ENCODE data around the gene MCRIP2. TPM values are rescaled to one million over a fixed set of nuclear protein-coding genes. Genes with fewer than 3 reads are reported as not detected.

MCRIP2 gene
- polyA plus RNA-seq, 4 donors, result 43.4 to 279 (median 166) TPM

DNA sequence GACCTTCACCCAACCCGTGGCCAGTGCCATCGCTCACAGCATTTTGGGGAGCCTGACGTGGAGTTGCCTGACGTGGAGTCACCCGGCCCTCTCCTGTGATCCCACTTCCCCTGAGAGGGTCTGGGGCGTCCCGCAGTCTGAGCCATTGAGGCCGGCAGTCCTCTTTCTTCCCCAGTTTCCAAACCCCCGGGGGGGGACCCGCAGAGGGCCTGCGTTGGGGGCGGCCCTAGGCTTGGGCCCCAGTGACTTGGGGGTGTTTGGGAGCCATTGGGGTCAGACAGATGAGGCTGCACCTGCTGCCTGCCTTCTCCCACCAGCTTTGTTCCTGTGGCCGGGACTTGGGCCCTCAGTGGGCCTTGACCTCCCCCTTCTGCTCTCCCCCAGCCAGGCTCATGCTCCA lies 28.0 kb downstream of the MCRIP2 start:
- Histone ChIP-seq H3K27ac (ENCODE audit: low read depth in 1 of 3, low read length in 2 of 3) (no peak overlapping the region), H3K4me1 (ENCODE audit: control insufficient read depth in 3 of 3, insufficient read depth in 2 of 3, low read depth in 1 of 3, low read length in 2 of 3) (peaks cover 0 to 14% (median 0%) of the 10 kb centered on the region in 3 donors), H3K9me3 (ENCODE audit: control insufficient read depth in 2 of 2, insufficient read depth in 1 of 2, low read depth in 1 of 2, low read length in 1 of 2) (no peaks in the 10 kb centered on the region), H3K36me3 (ENCODE audit: control insufficient read depth in 3 of 3, insufficient read depth in 2 of 3, low read depth in 1 of 3, low read length in 3 of 3) (peaks cover 15 to 81% (median 21%) of the 10 kb centered on the region in 3 donors), H3K27me3 (ENCODE audit: control insufficient read depth in 3 of 3, insufficient read depth in 3 of 3, low read length in 3 of 3) (no peaks in the 10 kb centered on the region), H3K4me3 (ENCODE audit: low read depth in 1 of 3, low read length in 3 of 3) (no peak overlapping the region)
- FAIRE-seq, result no peak
- DNase-seq, result no peak
- 91 to 97% (median 93%) methylated on average over 9 to 13 of the region's 13 CpGs for WGBS, 3 donors

GRCh38 chr16:670485-671352 lies 29.1 kb downstream of the MCRIP2 start:
- H3K9me3 ChIP-seq (ENCODE audit: control insufficient read depth in 2 of 2, insufficient read depth in 1 of 2, low read depth in 1 of 2, low read length in 1 of 2), result no peaks in the 10 kb centered on the region
- DNase-seq (no peak), FAIRE-seq (no peak)
- no peaks in the 10 kb centered on the region for H3K27me3 ChIP-seq (ENCODE audit: control insufficient read depth in 3 of 3, insufficient read depth in 3 of 3, low read length in 3 of 3)
- peaks cover 15 to 84% (median 21%) of the 10 kb centered on the region in 3 donors for H3K36me3 ChIP-seq (ENCODE audit: control insufficient read depth in 3 of 3, insufficient read depth in 2 of 3, low read depth in 1 of 3, low read length in 3 of 3)
- WGBS, 3 donors, result 93 to 96% (median 95%) methylated on average over 42 to 52 of the region's 52 CpGs
- H3K4me3 ChIP-seq (ENCODE audit: low read depth in 1 of 3, low read length in 3 of 3), result no peak overlapping the region
- H3K4me1 ChIP-seq (ENCODE audit: control insufficient read depth in 3 of 3, insufficient read depth in 2 of 3, low read depth in 1 of 3, low read length in 2 of 3), result peaks cover 3 to 21% (median 5%) of the 10 kb centered on the region in 3 donors
- H3K27ac ChIP-seq (ENCODE audit: low read depth in 1 of 3, low read length in 2 of 3), result no peak overlapping the region

DNA sequence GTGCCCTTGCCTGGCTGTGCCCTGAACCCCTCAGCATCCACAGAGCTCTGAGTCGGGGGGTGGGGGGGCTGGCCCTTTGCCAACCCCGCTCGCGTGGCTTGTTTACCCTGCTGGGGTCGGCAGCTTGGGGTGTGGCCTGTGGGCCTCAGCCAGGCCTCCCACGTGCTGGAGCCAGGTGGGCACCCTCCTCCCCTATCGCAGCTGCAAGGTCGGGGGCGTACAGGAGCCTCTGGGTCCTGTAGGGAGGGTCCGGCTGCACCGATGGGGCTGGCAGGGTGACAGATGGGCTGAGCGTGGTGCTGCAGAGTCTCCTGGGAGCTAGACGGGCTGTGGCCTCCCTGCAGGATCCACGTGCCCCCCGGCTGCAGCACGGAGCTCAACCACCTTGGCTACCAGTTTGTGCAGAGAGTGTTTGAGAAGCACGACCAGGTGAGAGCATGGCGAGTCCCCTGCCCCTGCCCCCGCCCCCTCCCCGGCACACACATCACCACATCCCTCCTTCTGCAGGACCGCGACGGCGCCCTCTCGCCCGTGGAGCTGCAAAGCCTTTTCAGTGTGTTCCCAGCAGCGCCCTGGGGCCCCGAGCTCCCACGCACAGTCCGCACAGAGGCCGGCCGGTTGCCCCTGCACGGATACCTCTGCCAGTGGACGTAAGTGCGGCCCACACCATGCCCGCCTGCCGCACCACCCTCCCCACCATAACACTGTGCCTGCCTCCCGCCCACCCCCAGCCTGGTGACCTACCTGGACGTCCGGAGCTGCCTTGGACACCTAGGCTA lies 29.9 kb downstream of the MCRIP2 start:
- Histone ChIP-seq H3K27me3 (ENCODE audit: control insufficient read depth in 3 of 3, insufficient read depth in 3 of 3, low read length in 3 of 3) (peaks cover 0 to 3% (median 0%) of the 10 kb centered on the region in 3 donors), H3K4me1 (ENCODE audit: control insufficient read depth in 3 of 3, insufficient read depth in 2 of 3, low read depth in 1 of 3, low read length in 2 of 3) (peaks cover 3 to 27% (median 5%) of the 10 kb centered on the region in 3 donors), H3K36me3 (ENCODE audit: control insufficient read depth in 3 of 3, insufficient read depth in 2 of 3, low read depth in 1 of 3, low read length in 3 of 3) (peaks cover 15 to 79% (median 21%) of the 10 kb centered on the region in 3 donors), H3K4me3 (ENCODE audit: low read depth in 1 of 3, low read length in 3 of 3) (no peak overlapping the region), H3K27ac (ENCODE audit: low read depth in 1 of 3, low read length in 2 of 3) (no peak overlapping the region), H3K9me3 (ENCODE audit: control insufficient read depth in 2 of 2, insufficient read depth in 1 of 2, low read depth in 1 of 2, low read length in 1 of 2) (no peaks in the 10 kb centered on the region)
- no peak for DNase-seq
- no peak for FAIRE-seq
- WGBS, 3 donors, result 87 to 88% (median 88%) methylated on average over 36 to 40 of the region's 40 CpGs

DNA sequence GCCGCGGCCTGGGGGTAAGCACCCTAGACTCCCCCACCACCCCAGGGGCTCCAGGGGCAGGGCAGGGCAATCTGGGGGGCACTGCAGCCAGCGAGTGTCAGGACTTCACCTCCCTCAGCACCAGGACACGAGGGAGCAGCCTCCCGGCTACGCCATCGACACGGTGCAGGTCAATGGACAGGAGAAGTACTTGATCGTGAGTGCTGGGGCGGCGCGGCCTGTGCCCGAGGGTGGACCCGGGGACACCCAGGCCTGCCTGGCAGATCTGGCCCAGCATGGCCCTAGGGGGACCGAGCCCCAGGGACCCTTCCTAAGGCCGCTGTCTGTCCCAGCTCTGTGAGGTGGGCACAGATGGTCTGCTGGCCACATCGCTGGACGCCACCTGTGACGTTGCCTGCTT lies 30.7 kb downstream of the MCRIP2 start:
- WGBS, 3 donors, result 90 to 97% (median 92%) methylated on average over 17 to 19 of the region's 19 CpGs
- H3K27ac ChIP-seq (ENCODE audit: low read depth in 1 of 3, low read length in 2 of 3), result no peak overlapping the region
- H3K27me3 ChIP-seq (ENCODE audit: control insufficient read depth in 3 of 3, insufficient read depth in 3 of 3, low read length in 3 of 3), result peaks cover 0 to 3% (median 0%) of the 10 kb centered on the region in 3 donors
- no peak for DNase-seq
- no peak for FAIRE-seq
- no peaks in the 10 kb centered on the region for H3K9me3 ChIP-seq (ENCODE audit: control insufficient read depth in 2 of 2, insufficient read depth in 1 of 2, low read depth in 1 of 2, low read length in 1 of 2)
- peaks cover 15 to 71% (median 21%) of the 10 kb centered on the region in 3 donors for H3K36me3 ChIP-seq (ENCODE audit: control insufficient read depth in 3 of 3, insufficient read depth in 2 of 3, low read depth in 1 of 3, low read length in 3 of 3)
- H3K4me3 ChIP-seq (ENCODE audit: low read depth in 1 of 3, low read length in 3 of 3), result no peak overlapping the region
- peaks cover 3 to 35% (median 5%) of the 10 kb centered on the region in 3 donors for H3K4me1 ChIP-seq (ENCODE audit: control insufficient read depth in 3 of 3, insufficient read depth in 2 of 3, low read depth in 1 of 3, low read length in 2 of 3)

- WGBS, 3 donors, result 92 to 95% (median 95%) methylated on average over 17 to 21 of the region's 21 CpGs
- peaks cover 0 to 3% (median 0%) of the 10 kb centered on the region in 3 donors for H3K27me3 ChIP-seq (ENCODE audit: control insufficient read depth in 3 of 3, insufficient read depth in 3 of 3, low read length in 3 of 3)
- DNase-seq, result no peak
- no peak overlapping the region for H3K27ac ChIP-seq (ENCODE audit: low read depth in 1 of 3, low read length in 2 of 3)
- FAIRE-seq, result no peak
- peaks cover 3 to 32% (median 5%) of the 10 kb centered on the region in 3 donors for H3K4me1 ChIP-seq (ENCODE audit: control insufficient read depth in 3 of 3, insufficient read depth in 2 of 3, low read depth in 1 of 3, low read length in 2 of 3)
- H3K9me3 ChIP-seq (ENCODE audit: control insufficient read depth in 2 of 2, insufficient read depth in 1 of 2, low read depth in 1 of 2, low read length in 1 of 2), result no peaks in the 10 kb centered on the region
- no peak overlapping the region for H3K4me3 ChIP-seq (ENCODE audit: low read depth in 1 of 3, low read length in 3 of 3)
- H3K36me3 ChIP-seq (ENCODE audit: control insufficient read depth in 3 of 3, insufficient read depth in 2 of 3, low read depth in 1 of 3, low read length in 3 of 3), result peaks cover 15 to 67% (median 21%) of the 10 kb centered on the region in 3 donors
Measured at GRCh38 chr16:672851-673250, 31.2 kb downstream of the MCRIP2 start.

DNA sequence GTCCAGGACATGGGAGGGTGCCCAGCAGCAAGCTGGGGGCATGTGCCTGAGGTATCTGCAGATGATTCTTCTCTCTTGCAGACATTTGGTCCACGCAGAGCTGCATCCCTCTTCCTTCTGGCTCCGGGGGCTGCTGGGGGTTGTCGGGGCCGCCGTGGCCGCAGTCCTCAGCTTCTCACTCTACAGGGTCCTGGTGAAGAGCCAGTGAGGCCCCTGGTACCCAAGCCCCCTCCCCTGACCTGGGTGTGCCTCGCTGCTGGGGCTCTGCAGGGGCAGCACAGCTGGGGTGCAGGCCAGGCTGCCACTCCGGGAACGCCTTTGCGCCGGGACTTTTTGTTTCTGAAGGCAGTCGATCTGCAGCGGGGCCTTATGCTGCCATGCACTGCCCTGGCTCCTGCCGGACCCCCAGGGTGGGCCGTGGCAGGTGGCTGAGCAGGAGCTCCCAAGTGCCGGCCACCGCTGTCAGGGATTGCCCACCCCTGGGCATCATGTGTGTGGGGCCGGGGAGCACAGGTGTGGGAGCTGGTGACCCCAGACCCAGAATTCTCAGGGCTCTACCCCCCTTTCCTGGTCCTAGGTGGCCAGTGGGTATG lies 31.9 kb downstream of the MCRIP2 start:
- 90 to 91% (median 91%) methylated on average over 14 to 18 of the region's 18 CpGs for WGBS, 3 donors
- H3K4me3 ChIP-seq (ENCODE audit: low read depth in 1 of 3, low read length in 3 of 3), result no peak overlapping the region
- FAIRE-seq (no peak), DNase-seq (no peak)
- H3K27me3 ChIP-seq (ENCODE audit: control insufficient read depth in 3 of 3, insufficient read depth in 3 of 3, low read length in 3 of 3), result peaks cover 0 to 3% (median 0%) of the 10 kb centered on the region in 3 donors
- H3K27ac ChIP-seq (ENCODE audit: low read depth in 1 of 3, low read length in 2 of 3), result no peak overlapping the region
- peaks cover 15 to 67% (median 21%) of the 10 kb centered on the region in 3 donors for H3K36me3 ChIP-seq (ENCODE audit: control insufficient read depth in 3 of 3, insufficient read depth in 2 of 3, low read depth in 1 of 3, low read length in 3 of 3)
- no peaks in the 10 kb centered on the region for H3K9me3 ChIP-seq (ENCODE audit: control insufficient read depth in 2 of 2, insufficient read depth in 1 of 2, low read depth in 1 of 2, low read length in 1 of 2)
- peaks cover 3 to 32% (median 5%) of the 10 kb centered on the region in 3 donors for H3K4me1 ChIP-seq (ENCODE audit: control insufficient read depth in 3 of 3, insufficient read depth in 2 of 3, low read depth in 1 of 3, low read length in 2 of 3)

DNA sequence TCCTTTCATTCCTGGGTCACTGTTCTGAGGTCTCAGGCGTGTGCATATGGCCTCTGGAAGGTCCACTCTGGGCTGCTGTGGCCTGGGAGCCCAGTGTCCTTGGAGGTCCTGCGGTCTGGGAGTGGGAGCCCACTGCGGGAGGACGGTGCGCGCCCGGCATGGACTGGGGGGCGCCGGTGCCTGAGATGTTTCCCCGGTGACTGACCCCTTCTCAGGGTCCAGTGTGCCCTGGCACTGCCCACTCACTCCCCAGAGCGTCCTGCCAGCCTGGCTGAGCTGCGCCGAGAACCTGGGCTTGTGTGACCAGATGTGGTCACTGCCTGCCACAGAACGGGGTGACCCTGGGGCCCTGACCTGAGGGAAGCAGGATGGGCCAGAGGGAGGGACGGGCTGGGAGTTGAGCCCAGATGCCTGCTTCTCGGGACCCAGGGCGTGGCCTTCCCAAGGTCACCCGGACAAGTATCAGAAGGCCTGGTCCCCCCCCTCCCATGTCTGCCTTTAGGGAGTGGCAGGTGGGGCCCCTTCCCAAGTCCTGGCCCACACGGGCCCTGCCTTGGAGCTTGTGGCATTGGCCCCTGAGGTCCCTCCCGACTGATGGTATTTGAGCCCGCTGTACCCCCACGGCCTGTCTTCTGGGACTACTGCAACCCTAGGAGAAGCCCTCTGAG lies 32.7 kb downstream of the MCRIP2 start:
- H3K4me3 ChIP-seq (ENCODE audit: low read depth in 1 of 3, low read length in 3 of 3), result no peak overlapping the region
- H3K4me1 ChIP-seq (ENCODE audit: control insufficient read depth in 3 of 3, insufficient read depth in 2 of 3, low read depth in 1 of 3, low read length in 2 of 3), result peaks cover 5 to 26% (median 5%) of the 10 kb centered on the region in 3 donors
- DNase-seq, result no peak
- H3K27ac ChIP-seq (ENCODE audit: low read depth in 1 of 3, low read length in 2 of 3), result no peak overlapping the region
- WGBS, 3 donors, result 72 to 80% (median 76%) methylated on average over 21 to 22 of the region's 22 CpGs
- H3K27me3 ChIP-seq (ENCODE audit: control insufficient read depth in 3 of 3, insufficient read depth in 3 of 3, low read length in 3 of 3), result peaks cover 0 to 3% (median 0%) of the 10 kb centered on the region in 3 donors
- FAIRE-seq, result no peak
- peaks cover 15 to 59% (median 21%) of the 10 kb centered on the region in 3 donors for H3K36me3 ChIP-seq (ENCODE audit: control insufficient read depth in 3 of 3, insufficient read depth in 2 of 3, low read depth in 1 of 3, low read length in 3 of 3)
- H3K9me3 ChIP-seq (ENCODE audit: control insufficient read depth in 2 of 2, insufficient read depth in 1 of 2, low read depth in 1 of 2, low read length in 1 of 2), result no peaks in the 10 kb centered on the region

Data from small intestine (tissue), 7 donors.